Measurements from ENCODE around the gene IRX3. TPM values are rescaled to one million over a fixed set of nuclear protein-coding genes. Genes with fewer than 3 reads are reported as not detected.

Gene IRX3
- total and polyA plus RNA-seq, 11 donors: 28.6 to 101 (median 45.9) TPM

DNA sequence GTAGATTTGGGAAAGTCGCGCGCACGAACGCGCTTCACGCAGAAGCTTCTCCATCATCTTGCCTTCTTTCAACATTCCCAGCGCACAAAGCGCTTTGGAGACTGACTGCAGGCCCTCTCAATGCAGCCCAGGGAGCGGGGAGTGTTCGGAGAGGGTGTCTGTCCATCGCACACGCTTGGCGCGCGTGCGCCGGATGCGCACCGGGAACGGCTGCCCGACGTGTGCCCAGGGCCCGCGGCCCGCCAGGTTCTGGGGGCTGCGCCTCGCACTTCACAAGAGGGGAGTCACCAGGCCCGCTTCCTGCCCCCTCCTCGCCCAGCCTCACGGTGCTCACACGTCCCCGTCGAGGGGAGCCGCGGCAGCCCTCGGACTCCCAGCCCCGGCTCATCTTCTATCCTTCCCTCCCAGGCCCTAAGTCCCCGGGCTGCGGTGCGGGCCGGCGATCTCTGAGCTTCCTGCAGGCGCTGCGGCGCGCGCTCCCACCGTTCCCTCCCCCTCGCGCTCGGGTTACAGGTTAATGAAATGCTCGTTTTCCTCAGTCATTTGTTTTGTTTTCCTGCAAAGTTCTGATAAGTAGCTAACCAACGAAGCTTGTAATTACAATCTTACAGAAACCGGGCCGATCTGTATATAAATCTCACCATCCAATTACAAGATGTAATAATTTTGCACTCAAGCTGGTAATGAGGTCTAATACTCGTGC lies 2.8 kb upstream of the IRX3 start:
- Histone ChIP-seq H3K27me3 (peaks cover 0 to 86% (median 5%) of the 10 kb centered on the region in 9 donors), H3K27ac (no peak overlapping the region), H3K36me3 (peaks cover 0 to 2% (median 0%) of the 10 kb centered on the region in 9 donors), H3K4me1 (peaks cover 0 to 20% (median 7%) of the 10 kb centered on the region in 12 donors), H3K9me3 (no peaks in the 10 kb centered on the region), H3K4me3 (peak overlapping the region in 1 of 12 donors; percentile 18)
- intact Hi-C loops (cut with DNase I): loop anchor here (5.0 to 10.0 kb wide), 19 partner anchors 97 to 1098 kb away; no protein-coding TSS in a partner anchor
- TF ChIP-seq, protein P1, sequence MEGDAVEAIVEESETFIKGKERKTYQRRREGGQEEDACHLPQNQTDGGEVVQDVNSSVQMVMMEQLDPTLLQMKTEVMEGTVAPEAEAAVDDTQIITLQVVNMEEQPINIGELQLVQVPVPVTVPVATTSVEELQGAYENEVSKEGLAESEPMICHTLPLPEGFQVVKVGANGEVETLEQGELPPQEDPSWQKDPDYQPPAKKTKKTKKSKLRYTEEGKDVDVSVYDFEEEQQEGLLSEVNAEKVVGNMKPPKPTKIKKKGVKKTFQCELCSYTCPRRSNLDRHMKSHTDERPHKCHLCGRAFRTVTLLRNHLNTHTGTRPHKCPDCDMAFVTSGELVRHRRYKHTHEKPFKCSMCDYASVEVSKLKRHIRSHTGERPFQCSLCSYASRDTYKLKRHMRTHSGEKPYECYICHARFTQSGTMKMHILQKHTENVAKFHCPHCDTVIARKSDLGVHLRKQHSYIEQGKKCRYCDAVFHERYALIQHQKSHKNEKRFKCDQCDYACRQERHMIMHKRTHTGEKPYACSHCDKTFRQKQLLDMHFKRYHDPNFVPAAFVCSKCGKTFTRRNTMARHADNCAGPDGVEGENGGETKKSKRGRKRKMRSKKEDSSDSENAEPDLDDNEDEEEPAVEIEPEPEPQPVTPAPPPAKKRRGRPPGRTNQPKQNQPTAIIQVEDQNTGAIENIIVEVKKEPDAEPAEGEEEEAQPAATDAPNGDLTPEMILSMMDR (IDR thresholded peaks at IDR 0.05): no peak
- TF ChIP-seq POLR2A (IDR thresholded peaks at IDR 0.05): no peak
- DNase-seq (no peak), ATAC-seq (no peak)
- WGBS, 4 donors: 34 to 48% (median 37%) methylated on average over 34 to 57 of the region's 57 CpGs

DNA sequence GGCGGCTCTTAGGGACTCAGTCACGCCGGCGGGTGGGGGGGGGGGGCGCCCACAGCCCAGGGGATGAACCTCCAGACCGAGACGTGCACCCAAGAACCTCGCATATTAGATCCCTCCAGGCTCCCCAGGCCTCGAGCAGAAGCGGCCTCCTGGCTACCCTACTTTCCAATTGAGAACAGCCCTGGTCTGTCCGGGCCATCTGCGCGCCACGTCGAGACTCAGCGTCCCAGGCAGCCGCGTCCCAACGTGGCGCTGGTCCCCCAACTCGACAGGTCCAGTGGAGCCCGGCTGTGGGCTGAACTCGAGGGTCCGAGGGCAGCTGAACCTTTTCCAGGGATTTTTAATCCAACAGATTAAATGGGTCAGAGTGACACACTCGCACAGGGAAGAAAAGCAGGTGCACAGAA lies 2.3 kb upstream of the IRX3 start:
- no peaks in the 10 kb centered on the region for H3K9me3 ChIP-seq
- ATAC-seq: no peak
- DNase-seq: no peak
- H3K36me3 ChIP-seq: peaks cover 0 to 3% (median 0%) of the 10 kb centered on the region in 9 donors
- H3K4me1 ChIP-seq: peaks cover 0 to 23% (median 8%) of the 10 kb centered on the region in 12 donors
- H3K27ac ChIP-seq: no peak overlapping the region
- TF ChIP-seq, protein P1 (IDR thresholded peaks at IDR 0.05): no peak
- TF ChIP-seq POLR2A (IDR thresholded peaks at IDR 0.05): no peak
- peaks cover 0 to 91% (median 5%) of the 10 kb centered on the region in 9 donors for H3K27me3 ChIP-seq
- WGBS, 4 donors: 37 to 49% (median 42%) methylated on average over 9 to 25 of the region's 25 CpGs
- intact Hi-C loops (cut with DNase I): loop anchor here (5.0 to 10.0 kb wide), 19 partner anchors 97 to 1098 kb away; no protein-coding TSS in a partner anchor
- no peak overlapping the region for H3K4me3 ChIP-seq

DNA sequence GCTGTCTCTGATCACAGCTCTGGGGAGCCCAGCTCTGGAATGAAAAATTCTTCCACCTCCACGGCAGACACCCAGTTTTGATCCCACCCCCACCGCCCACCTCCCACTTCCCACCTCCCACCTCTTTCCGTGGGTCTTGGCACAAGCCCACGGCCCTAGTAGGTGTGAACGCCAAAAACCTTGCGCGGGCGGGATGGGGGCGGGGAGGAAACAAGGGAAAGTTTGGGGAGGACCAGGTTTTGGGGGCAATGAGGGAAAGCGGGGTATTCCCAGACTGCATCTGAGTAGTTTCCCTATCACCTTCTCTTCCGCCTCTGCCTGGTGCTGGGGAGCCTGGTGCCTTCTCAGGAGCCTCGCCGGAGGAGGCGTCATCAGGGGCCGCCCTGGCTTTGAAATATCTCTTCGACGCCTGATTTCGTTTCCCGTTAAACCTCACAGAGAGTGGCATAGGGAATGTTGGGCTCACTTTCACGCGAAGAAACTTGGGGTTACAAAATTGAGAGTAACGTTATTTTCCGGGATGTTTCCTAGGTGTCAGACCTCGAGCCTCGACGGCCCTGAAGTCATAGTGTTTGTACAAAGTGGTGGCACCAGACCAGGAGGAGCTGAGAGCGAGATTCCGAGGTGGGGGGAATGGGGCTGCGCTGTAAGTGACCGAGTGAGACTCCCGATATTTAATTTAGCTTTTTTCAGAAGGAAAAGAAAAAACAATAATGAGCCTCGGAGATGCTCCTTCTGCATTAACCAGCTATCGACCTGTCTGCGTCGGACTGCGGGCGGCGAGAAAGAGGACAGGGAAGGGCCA lies 1.6 kb upstream of the IRX3 start:
- intact Hi-C loops (cut with DNase I): loop anchor here (5.0 to 10.0 kb wide), 19 partner anchors 96 to 1099 kb away; no protein-coding TSS in a partner anchor
- ATAC-seq (no peak), DNase-seq (no peak)
- Histone ChIP-seq H3K36me3 (peaks cover 0 to 5% (median 0%) of the 10 kb centered on the region in 9 donors), H3K9me3 (no peaks in the 10 kb centered on the region), H3K27me3 (peaks cover 0 to 96% (median 5%) of the 10 kb centered on the region in 9 donors), H3K4me3 (peak overlapping the region in 6 of 12 donors; percentile 68 to 93 (median 75)), H3K4me1 (peaks cover 0 to 23% (median 9%) of the 10 kb centered on the region in 12 donors), H3K27ac (peak overlapping the region in 3 of 12 donors; percentile 83 to 97 (median 95))
- 47 to 73% (median 58%) methylated on average over 38 of the region's 38 CpGs for WGBS, 4 donors
- TF ChIP-seq, protein P1 (IDR thresholded peaks at IDR 0.05): no peak

Measured in heart left ventricle (tissue), 16 donors.